Heart right ventricle (tissue), 16 donors: ENCODE results near the gene FBXO28. TPM values are rescaled to one million over a fixed set of nuclear protein-coding genes. Genes with fewer than 3 reads are reported as not detected.

ENCODE experiments used
- ATAC-seq, 8 donors: fragments of 200-7000 bp; cut with Tn5 transposase; one replicate each; pipeline ENCODE4 v1.9.1; 2020; ENCODE audit warnings: mild to moderate bottlenecking in 8 of 8, moderate library complexity in 8 of 8, moderate number of reproducible peaks in 1 of 8
- DNase-seq, 2 donors: peaks; one replicate each; pipeline ENCODE4 v3.0.0-alpha.2; 2020
- H3K27ac ChIP-seq, 10 donors: fragments of 200-600 bp; sonication (generic) in 2 of 10; one replicate each; pipeline versions ENCODE4 v1.5.0 to v1.8.0; 2020 to 2022; ENCODE audit warnings: mild to moderate bottlenecking in 3 of 10
- H3K27me3 ChIP-seq, 7 donors: fragments of 200-600 bp; one replicate each; pipeline ENCODE4 v1.8.0; 2021 to 2022; ENCODE audit warnings: mild to moderate bottlenecking in 2 of 7
- H3K36me3 ChIP-seq, 9 donors: fragments of 200-600 bp; sonication (generic) in 1 of 9; one replicate each; pipeline versions ENCODE4 v1.5.0 to v1.8.0; 2020 to 2022; ENCODE audit warnings: mild to moderate bottlenecking in 2 of 9
- H3K4me1 ChIP-seq, 9 donors: fragments of 200-600 bp; sonication (generic) in 1 of 9; one replicate each; pipeline versions ENCODE4 v1.5.0 to v1.8.0; 2020 to 2022; ENCODE audit warnings: mild to moderate bottlenecking in 4 of 9
- H3K4me3 ChIP-seq, 10 donors: fragments of 200-600 bp; sonication (generic) in 2 of 10; one replicate each; pipeline versions ENCODE4 v1.5.0 to v1.8.0; 2020 to 2022; ENCODE audit warnings: mild to moderate bottlenecking in 7 of 10, moderate library complexity in 2 of 10
- H3K9me3 ChIP-seq, 11 donors: fragments of 200-600 bp in 10 of 11; sonication (generic) in 2 of 11; one replicate each; pipeline versions ENCODE4 v1.5.0 to v1.8.0; 2013 to 2022; ENCODE audit warnings: mild to moderate bottlenecking in 2 of 11, control low read depth in 1 of 11, moderate library complexity in 1 of 11
- WGBS, 2 donors: extraction: QIAGEN DNeasy Blood & Tissue Kit; methylation state at CpG; one replicate each; pipeline ENCODE4 v1.1.7; 2013; ENCODE audit warnings: inconsistent platforms in 1 of 2; 5-methylcytosine and 5-hydroxymethylcytosine counted together
- intact Hi-C, 10 donors: fragments of 100-400 bp; cut with DNase I; formaldehyde crosslinking; loops; one replicate each; pipeline versions ENCODE4 v1.11.1 to v1.14.2; 2022
- polyA plus RNA-seq, 2 donors: library from polyadenylated mRNA; stranded (reverse); fragments of 200-250 nt; gene quantifications; one replicate each; pipeline ENCODE4 v1.2.3, GENCODE V29; 2013
- total RNA-seq, 10 donors: library from RNA; stranded (reverse); fragmentation: NEBNext Ultra II Directional in 3 of 10; extraction: Animal tissue kit (Norgen Biotek cat#: 25700) in 3 of 10; gene quantifications; one replicate each; pipeline versions ENCODE4 v1.2.1 to v1.2.4, GENCODE V29; 2021 to 2023
- TF ChIP-seq, protein P1 (sequence below), 9 donors: fragments of 200-600 bp; sonication (generic) in 2 of 9; IDR thresholded peaks; one replicate each; pipeline versions ENCODE4 v1.5.0 to v1.8.0; 2021 to 2022; ENCODE audit warnings: antibody characterized with exemption in 9 of 9, mild to moderate bottlenecking in 5 of 9, moderate library complexity in 1 of 9
- donor health status: Arrhythmogenic right ventricular cardiomyopathy.
- donor health status: ischemic (EF 13 %, LVEDD 7.1; RV severe dilation, severe dysfunction).
- donor health status: healthy with polysubstance abuse.
- donor health status: DM: no; HTN: yes; CAD: no.
- donor health status: DM: no; HTN: no; CAD: no.
- donor health status: ischemic (EF 25% LVEDD 6.9; RV normal size, moderate dysfunction).
- donor health status: ischemic (EF 25% LVEDD 5.7; RV mildly dilated, moderate dysfunction).
- donor health status: healthy.
- donor health status: DM: yes; HTN: yes; CAD: no.
- donor health status: Ischemic cardiomyopathy.
- donor health status: ischemic (EF 35%, LVEDD 5.7; RV mildly dilated, moderate dysfunction).
- donor health status: nonischemic (EF 11% LVEDD 7.7; RV severe dilation, severe dysfunction).
- donor health status: DM: yes; HTN: yes; CAD: no.
- donor health status: PGD.
- donor health status: ischemic (EF 29% LVEDD 5.4; RV normal size, mild dysfunction).
- donor health status: nonischemic (EF 23%, LVEDD 6.1; RV moderate dilation, normal function).

Gene FBXO28
- total and polyA plus RNA-seq, 12 donors: 5.9 to 22.9 (median 20.1) TPM

DNA sequence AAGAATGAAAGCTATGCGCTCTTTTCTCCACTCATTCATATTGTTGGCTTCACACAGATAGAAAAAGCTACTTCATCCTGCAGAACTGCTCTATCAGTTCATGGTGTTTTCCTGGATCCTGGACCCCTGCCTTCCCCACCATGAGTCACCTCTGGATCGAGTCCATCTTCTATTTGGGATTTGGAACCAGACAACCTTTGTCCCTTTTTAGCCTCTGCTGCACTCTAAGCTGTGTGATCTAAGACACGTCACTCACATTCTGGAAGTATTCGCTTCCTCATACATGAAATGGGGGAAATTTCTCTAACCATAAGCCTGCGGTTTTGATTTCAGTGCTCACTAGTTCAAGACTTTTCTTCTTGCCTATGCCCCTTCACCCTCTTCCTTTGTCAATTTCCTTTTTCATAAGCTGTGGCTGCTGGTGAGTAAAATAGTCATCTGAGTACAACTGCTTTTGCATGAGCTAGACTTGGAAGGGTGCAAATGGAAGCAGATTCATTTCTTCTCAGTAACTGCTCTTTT is 55.0 kb downstream of the FBXO28 start:
- Histone ChIP-seq H3K4me3 (peak overlapping the region in 1 of 10 donors; percentile 5), H3K4me1 (peaks cover 4 to 24% (median 12%) of the 10 kb centered on the region in 9 donors), H3K27me3 (no peaks in the 10 kb centered on the region), H3K27ac (peak overlapping the region in 7 of 10 donors; percentile 26 to 84 (median 60)), H3K9me3 (no peaks in the 10 kb centered on the region), H3K36me3 (no peaks in the 10 kb centered on the region)
- DNase-seq (peak in 1 of 2 donors; percentile 59), ATAC-seq (peak; percentile 75 to 97 (median 90))
- 13 to 27% methylated on average over 5 of the region's 5 CpGs for WGBS, 2 donors
- intact Hi-C loops: loop anchor here in 1 of 10 donors (10.0 kb wide), 1 partner anchor 156 kb away; no protein-coding TSS in a partner anchor
- TF ChIP-seq, protein P1, sequence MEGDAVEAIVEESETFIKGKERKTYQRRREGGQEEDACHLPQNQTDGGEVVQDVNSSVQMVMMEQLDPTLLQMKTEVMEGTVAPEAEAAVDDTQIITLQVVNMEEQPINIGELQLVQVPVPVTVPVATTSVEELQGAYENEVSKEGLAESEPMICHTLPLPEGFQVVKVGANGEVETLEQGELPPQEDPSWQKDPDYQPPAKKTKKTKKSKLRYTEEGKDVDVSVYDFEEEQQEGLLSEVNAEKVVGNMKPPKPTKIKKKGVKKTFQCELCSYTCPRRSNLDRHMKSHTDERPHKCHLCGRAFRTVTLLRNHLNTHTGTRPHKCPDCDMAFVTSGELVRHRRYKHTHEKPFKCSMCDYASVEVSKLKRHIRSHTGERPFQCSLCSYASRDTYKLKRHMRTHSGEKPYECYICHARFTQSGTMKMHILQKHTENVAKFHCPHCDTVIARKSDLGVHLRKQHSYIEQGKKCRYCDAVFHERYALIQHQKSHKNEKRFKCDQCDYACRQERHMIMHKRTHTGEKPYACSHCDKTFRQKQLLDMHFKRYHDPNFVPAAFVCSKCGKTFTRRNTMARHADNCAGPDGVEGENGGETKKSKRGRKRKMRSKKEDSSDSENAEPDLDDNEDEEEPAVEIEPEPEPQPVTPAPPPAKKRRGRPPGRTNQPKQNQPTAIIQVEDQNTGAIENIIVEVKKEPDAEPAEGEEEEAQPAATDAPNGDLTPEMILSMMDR (IDR thresholded peaks at IDR 0.05): no peak

- Histone ChIP-seq H3K27ac (peak overlapping the region in 3 of 10 donors; percentile 60 to 84 (median 70)), H3K9me3 (no peaks in the 10 kb centered on the region), H3K36me3 (no peaks in the 10 kb centered on the region), H3K4me3 (no peak overlapping the region), H3K4me1 (peaks cover 4 to 24% (median 12%) of the 10 kb centered on the region in 9 donors), H3K27me3 (no peaks in the 10 kb centered on the region)
- 92 to 94% methylated on average over 4 of the region's 4 CpGs for WGBS, 2 donors
- no peak for DNase-seq
- TF ChIP-seq, protein P1 (IDR thresholded peaks at IDR 0.05): no peak
- no peak for ATAC-seq
- intact Hi-C loops: loop anchor here in 2 of 10 donors (10.0 kb wide), 2 partner anchors 125 to 155 kb away; no protein-coding TSS in a partner anchor
These were observed 55.9 kb downstream of the FBXO28 start for GRCh38 chr1:224169718-224170270.

DNA sequence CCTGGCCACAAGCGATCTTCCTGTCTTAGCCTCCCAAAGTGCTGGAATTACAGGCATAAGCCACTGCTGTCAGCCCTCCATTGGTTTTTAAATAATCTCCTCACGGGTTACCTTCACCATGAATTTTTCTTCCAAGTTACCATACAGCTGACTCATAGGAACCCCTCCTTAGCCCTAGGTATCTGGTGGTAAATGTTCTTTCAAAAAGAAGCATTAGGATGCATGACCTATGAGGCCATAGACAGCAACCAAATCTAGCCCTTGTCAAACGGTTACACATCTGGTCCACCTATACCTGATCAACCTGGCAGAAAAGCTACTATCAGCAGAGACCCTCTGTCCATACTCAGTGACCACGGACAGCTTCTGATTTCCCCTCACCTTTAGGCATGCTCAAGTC is 56.4 kb downstream of the FBXO28 start:
- H3K27ac ChIP-seq: peak overlapping the region in 1 of 10 donors; percentile 84
- intact Hi-C loops: loop anchor here in 1 of 10 donors (10.0 kb wide), 1 partner anchor 124 kb away; no protein-coding TSS in a partner anchor
- no peaks in the 10 kb centered on the region for H3K9me3 ChIP-seq
- peaks cover 4 to 24% (median 12%) of the 10 kb centered on the region in 9 donors for H3K4me1 ChIP-seq
- H3K27me3 ChIP-seq: no peaks in the 10 kb centered on the region
- 89 to 97% methylated on average over 4 of the region's 4 CpGs for WGBS, 2 donors
- H3K4me3 ChIP-seq: no peak overlapping the region
- peak in 1 of 8 donors; percentile 6 for ATAC-seq
- H3K36me3 ChIP-seq: no peaks in the 10 kb centered on the region
- TF ChIP-seq, protein P1 (IDR thresholded peaks at IDR 0.05): no peak
- DNase-seq: no peak

DNA sequence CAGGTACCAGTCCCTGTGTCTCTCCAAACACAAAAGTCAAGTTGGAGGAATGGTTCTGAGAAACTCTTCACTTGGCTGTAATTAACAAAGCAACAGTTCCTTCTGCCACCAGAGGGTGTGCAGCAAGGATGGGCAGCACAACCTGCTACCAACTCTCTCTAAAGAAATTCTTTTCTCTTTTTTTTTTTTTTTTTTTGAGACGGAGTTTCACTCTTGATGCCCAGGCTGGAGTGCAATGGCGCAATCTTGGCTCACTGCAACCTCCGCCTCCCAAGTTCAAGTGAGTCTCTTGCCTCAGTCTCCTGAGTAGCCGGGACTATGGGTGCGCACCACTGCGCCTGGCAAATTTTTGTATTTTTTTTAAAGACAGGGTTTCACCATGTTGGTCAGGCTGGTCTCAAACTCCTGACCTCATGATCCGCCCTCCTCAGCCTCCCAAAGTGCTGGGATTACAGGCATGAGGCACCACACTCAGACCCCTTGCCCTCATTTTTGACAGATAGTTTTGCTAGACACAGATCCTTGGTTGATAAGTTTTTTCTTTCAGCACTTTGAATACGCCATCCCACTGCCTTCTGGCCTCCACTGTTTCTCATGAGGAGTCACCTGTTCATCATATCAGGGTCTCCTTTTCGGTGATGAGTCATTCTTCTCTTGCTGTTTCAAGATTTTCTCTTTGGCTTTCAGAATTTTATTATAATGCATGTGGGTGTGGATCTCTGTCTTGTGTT is 57.0 kb downstream of the FBXO28 start:
- Histone ChIP-seq H3K27me3 (no peaks in the 10 kb centered on the region), H3K4me1 (peaks cover 4 to 30% (median 12%) of the 10 kb centered on the region in 9 donors), H3K9me3 (no peaks in the 10 kb centered on the region), H3K4me3 (no peak overlapping the region), H3K27ac (peak overlapping the region in 1 of 10 donors; percentile 84), H3K36me3 (no peaks in the 10 kb centered on the region)
- peak in 3 of 8 donors; percentile 14 to 46 (median 39) for ATAC-seq
- TF ChIP-seq, protein P1 (IDR thresholded peaks at IDR 0.05): peak in 8 of 9 donors; percentile 9 to 46 (median 36)
- DNase-seq: no peak
- 82 to 83% methylated on average over 9 of the region's 9 CpGs for WGBS, 2 donors
- intact Hi-C loops: loop anchor here in 1 of 10 donors (10.0 kb wide), 1 partner anchor 124 kb away; no protein-coding TSS in a partner anchor
